GM20431 (cell line): ENCODE results near the gene SOX15.
"Not testable (repeated sequence)": the region's sequence is repeated elsewhere in the genome, so short reads cannot be mapped to it uniquely, and the experiment has no call there.

Experiments used
- in situ Hi-C: fragments of 300-500 bp; cut with MseI, MboI; formaldehyde crosslinking; loops from one replicate; pipeline ENCODE4 v1.15.0; 2020; ENCODE audit warnings: low sequenced_read_pairs; ENCODE audit not compliant: unreplicated experiment

The SOX15 gene

DNA sequence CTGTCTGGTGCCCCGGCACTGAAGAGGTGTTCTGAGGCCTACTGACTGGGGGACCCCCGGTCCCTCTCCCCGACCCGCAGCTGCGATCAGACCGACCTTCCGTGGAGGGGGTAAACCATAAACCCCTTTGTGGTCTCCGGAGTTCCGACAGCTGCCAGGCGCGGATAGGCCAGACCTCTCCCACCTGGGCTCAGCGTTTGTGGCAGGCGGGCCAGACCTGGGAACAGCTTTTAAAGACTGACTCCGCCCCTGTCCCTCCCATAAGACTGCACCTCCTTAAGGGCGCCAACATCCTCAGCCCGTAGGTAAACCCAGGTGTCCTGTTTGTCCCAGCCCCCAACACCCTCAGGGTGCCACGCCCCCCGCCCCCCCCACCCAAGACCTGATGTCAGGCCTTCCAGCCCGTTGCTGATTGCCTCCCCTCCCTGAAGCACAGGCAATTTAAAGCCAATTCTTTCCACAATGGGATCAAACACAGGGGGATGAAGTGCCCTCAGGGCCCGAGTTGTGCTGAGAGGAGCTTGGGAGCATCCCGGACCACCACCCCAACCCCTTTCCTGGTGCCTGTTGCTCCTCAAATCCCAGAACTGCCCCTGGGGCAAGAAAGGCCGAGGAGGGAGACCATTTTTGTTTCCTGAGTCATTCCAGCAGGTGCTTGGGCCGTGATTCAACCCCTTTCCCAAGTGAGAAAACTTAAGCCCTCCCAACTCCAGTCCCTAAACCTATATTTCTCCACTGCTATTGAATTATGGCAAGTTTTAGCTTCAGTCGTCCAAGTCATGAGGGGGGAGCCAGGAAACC is at the start of gene SOX15:
Gene SOX15 (minus strand): TSS at position 204 of the 801 bp plus-strand sequence. CDS start 418 bp downstream, outside the sequence.
- in situ Hi-C loops, result loop anchor here (25.0 kb wide), 1 partner anchor 553 kb away; the partner anchor contains the start of genes SLC16A11 and SLC16A13

- in situ Hi-C loops, result no loop called here
These were observed 46.3 kb upstream of the SOX15 start for GRCh38 chr17:7636163-7636562.

- in situ Hi-C loops, result no loop called here
These were observed 44.5 kb upstream of the SOX15 start for GRCh38 chr17:7634384-7634783.

- in situ Hi-C loops, result no loop called here
These were observed 43.2 kb upstream of the SOX15 start for GRCh38 chr17:7633093-7633492.

DNA sequence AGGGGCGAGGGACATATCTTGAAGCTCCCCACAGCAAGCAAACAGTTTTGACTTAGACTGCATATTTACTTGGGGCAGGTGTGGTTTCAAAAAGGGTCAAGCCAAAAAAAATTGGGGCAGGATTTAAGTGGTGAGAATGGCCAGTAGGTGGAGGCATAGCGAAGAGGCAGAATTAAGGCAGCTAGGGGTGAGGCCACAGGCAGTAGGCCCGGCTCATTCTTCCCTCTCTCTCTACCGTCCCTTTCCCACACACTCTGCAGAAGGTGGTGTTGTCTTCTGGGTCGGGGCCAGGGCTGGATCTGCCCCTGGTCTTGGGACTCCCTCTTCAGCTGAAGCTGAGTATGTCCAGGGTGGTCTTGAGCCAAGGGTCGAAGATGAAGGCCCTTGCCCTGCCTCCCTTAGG is 42.6 kb upstream of the SOX15 start:
- in situ Hi-C loops, result no loop called here

GRCh38 chr17:7631398-7632380 is 41.8 kb upstream of the SOX15 start:
- in situ Hi-C loops, result no loop called here

DNA sequence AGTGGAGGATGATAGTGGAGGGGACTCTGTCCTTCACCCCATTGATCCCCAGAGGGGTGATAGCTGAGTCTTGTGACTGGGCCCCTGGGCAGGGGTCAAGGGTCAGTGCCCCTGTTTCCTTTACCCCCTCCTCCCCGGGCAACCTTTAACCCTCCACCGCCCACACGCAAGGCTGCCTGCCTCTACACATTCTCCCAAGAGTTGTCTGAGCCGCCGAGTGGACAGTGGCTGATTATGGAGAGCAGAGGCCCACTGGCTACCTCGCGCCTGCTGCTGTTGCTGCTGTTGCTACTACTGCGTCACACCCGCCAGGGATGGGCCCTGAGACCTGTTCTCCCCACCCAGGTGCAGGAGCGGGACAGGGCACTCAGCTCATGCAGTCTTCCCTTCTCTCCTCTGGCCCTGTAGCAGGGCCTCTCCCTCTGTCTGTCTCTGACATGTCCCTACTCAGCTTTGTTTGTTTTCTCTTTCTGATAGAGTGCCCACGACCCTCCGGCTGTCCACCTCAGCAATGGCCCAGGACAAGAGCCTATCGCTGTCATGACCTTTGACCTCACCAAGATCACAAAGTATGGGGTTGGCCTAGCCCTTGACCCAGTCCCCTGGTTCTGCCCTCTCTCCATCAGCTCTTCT is 40.2 kb upstream of the SOX15 start, which contains the start of gene SHBG:
Gene SHBG (plus strand): TSS at position 197 of the 633 bp plus-strand sequence. CDS start 38 bp downstream, at position 235.
- in situ Hi-C loops, result no loop called here

DNA sequence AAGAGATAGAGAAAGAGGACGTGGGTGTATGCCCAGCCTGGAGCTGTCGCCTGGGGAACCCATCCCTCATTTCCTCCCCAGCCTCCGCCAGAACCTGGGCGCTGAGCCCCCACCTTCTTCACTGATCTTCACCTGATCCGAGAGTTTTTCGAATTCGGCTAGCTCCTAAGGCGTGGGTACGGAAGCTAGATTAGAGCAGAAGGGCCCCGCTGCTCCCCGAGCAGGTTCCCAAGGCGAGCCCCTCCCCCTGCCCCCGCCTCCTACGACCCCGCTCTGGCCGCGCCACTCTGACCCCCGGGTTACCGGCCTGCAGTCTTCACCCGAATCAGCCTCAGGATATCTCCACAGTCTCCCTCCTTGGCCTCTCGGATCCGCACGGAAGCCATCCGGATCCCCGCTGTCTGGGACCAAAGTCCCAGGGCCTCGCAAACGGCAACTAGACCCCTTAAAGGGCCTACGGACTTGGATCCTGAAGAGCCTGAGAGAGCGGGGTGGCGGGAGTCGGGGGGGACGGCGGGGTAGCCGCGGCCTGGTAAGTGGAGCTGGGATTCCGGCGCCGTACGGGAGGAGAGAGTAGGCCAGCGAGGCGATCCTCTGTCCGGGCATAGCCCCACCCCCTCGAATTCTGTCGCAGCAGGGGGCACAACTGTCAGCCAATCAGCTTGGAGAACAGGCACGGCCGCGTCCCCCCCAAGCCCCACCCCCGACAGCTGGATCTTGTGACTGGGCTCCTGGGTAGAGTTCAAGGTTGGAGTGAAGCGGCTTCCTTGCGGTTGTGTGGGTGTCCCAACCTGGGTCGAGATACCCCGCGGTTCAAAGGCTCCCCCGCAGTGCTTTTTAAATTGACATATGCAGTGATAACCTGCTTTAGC is 37.6 kb upstream of the SOX15 start, which contains the start of gene SAT2:
Gene SAT2 (minus strand): TSS at position 572 of the 872 bp plus-strand sequence. CDS start 186 bp downstream, at position 386.
- in situ Hi-C loops, result no loop called here

DNA sequence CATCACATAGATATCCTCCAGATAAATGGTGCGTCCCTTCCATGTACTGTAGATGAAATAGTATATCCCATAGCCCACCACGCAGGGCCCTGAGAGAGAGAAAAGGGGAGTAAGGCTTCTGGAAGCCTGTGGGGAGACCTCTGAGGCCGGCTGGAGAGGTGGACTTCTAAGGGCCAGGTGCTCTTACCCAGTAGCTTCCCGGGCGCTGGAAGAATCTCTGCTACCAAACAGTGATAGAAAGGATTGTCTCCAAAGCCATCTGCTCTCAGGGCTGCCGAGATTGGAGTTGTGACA is 37.0 kb upstream of the SOX15 start:
- in situ Hi-C loops, result no loop called here

- in situ Hi-C loops, result no loop called here
These were observed 36.4 kb upstream of the SOX15 start for GRCh38 chr17:7626307-7626706.

GRCh38 chr17:7625749-7626148 is 35.9 kb upstream of the SOX15 start:
- in situ Hi-C loops, result not testable (repeated sequence)

- in situ Hi-C loops, result no loop called here
These were observed 33.8 kb upstream of the SOX15 start for GRCh38 chr17:7623661-7624060.

- in situ Hi-C loops, result no loop called here
These were observed 30.9 kb upstream of the SOX15 start for GRCh38 chr17:7620835-7621234.

DNA sequence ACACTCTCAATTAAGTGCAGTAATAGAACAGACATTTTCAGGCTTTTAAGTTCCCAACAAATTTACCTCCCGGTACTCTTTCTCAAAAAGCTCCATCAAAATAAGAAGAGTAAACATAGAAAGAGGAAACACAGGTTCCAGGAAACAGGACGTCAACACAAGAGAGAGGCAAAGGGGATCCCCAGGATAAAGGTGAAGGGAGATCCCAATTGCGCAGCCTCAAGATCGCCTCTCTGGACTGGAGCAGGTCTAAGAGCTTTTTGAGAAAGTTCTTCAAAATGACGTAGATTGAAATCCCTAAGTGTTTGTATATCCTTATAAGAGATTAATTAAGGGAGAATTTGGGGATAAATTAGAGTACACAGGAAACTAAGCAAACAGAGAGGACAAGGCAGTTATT is 28.7 kb upstream of the SOX15 start:
- in situ Hi-C loops, result no loop called here

GRCh38 chr17:7615265-7615747 is 25.4 kb upstream of the SOX15 start:
- in situ Hi-C loops, result no loop called here

DNA sequence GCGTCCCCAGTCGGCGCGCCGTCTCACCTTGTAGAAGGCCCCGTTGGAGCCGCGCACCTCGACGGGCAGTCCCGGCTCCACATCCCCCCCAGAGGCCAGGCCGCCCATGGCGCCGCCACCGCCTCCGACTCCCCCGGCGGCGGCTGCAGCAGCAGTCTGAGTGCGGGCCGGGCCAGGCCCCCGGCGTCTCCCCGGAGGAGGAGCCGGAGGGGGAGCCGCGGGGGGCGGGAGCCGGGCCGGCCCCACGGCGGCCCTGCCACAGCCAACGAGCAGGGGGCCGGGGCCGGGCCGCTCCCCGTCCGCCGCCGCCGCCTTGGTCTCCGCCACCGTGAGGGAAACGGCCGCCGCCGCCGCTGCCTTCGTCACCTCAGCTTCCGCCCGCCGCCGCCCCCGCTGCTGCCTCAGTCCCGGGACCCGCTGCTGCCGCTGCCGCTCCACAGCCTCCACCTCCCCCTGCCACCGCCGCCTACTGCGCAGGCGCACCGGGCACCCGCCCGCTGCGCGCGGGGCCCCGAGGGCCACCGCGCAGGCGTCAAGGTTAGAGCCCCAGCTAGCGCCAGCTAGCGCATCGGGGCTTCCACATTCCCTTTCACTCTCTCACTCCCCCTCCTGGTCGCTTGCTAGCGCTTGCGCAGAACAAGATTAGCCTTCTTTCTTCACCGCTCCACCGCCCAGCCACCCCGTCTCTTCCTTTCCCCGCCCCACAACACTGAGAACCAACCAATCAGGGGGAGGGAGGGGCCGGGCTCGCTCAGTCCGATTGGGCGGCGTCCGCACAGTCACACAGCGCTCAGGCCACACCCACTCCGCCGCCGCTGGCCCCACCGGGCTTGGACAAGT is 24.8 kb upstream of the SOX15 start, which contains the start of gene FXR2:
Gene FXR2 (minus strand): TSS at position 473 of the 840 bp plus-strand sequence. CDS start 365 bp downstream, at position 108.
- in situ Hi-C loops, result no loop called here

DNA sequence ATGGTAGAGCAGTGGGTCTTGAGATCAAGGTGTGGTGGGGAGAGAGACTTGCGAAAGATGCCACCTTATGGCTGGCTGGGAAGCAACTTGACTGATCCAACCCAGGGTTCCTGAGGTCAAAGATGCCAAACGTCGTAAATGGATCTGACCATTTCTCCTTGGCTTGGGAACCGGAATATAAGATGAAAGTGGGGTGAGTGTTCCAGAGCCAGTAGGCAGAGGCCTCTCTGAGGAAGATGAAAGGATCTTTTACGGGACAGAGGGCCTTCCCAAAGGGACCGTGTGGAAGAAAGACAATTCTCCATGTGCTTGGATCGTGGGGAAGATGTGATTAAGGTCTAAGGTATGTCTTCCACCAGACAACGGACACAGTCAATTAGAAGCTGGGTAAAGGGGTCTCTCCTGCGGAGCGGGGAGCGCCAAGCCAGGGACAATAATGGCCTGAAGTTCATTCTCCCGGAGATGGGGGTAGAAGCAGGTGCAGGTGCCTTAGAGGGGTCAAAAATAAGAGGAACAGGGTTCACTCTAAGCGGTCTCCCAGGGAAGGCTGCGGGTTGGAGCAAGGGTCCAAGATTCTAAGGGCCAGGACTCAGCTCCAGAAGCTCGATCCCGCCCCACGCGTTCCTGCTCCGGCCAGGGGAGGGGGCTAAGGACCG is 24.0 kb upstream of the SOX15 start:
- in situ Hi-C loops, result no loop called here

- in situ Hi-C loops, result no loop called here
These were observed 22.4 kb upstream of the SOX15 start for GRCh38 chr17:7612294-7612640.
